AG08395 (cell line): Measurements from ENCODE around the gene KLC1.
"Not testable (repeated sequence)": the region's sequence is repeated elsewhere in the genome, so short reads cannot be mapped to it uniquely, and the experiment has no call there.

ENCODE experiments used
- DNase-seq: peaks from one replicate; pipeline ENCODE4 v3.0.0; 2012; ENCODE audit warnings: mixed read lengths, low spot score

The KLC1 gene

GRCh38 chr14:103688906-103689902, 60.2 kb downstream of the KLC1 start:
- peak; percentile 53 for DNase-seq

GRCh38 chr14:103690332-103690731, 61.3 kb downstream of the KLC1 start:
- DNase-seq: no peak

- not testable (repeated sequence) for DNase-seq
These were observed 62.6 kb downstream of the KLC1 start for GRCh38 chr14:103691655-103692054.

- no peak for DNase-seq
These were observed 63.1 kb downstream of the KLC1 start for GRCh38 chr14:103692159-103692558.

GRCh38 chr14:103692871-103693270, 63.9 kb downstream of the KLC1 start:
- DNase-seq: no peak

GRCh38 chr14:103693515-103693914, 64.5 kb downstream of the KLC1 start:
- DNase-seq: no peak

- no peak for DNase-seq
These were observed 65.6 kb downstream of the KLC1 start for GRCh38 chr14:103694572-103695026.

GRCh38 chr14:103695296-103696069, 66.5 kb downstream of the KLC1 start:
- no peak for DNase-seq

GRCh38 chr14:103696070-103696402, 67.0 kb downstream of the KLC1 start:
- no peak for DNase-seq

GRCh38 chr14:103696466-103697071, 67.6 kb downstream of the KLC1 start:
- DNase-seq: peak; percentile 68

GRCh38 chr14:103697206-103697602, 68.2 kb downstream of the KLC1 start:
- no peak for DNase-seq

GRCh38 chr14:103697603-103698379, 68.8 kb downstream of the KLC1 start:
- DNase-seq: no peak

- DNase-seq: no peak
These were observed 69.6 kb downstream of the KLC1 start for GRCh38 chr14:103698380-103699260.

- no peak for DNase-seq
These were observed 70.2 kb downstream of the KLC1 start for GRCh38 chr14:103699261-103699661.

- no peak for DNase-seq
These were observed 71.1 kb downstream of the KLC1 start for GRCh38 chr14:103699901-103700752.

- DNase-seq: no peak
These were observed 71.9 kb downstream of the KLC1 start for GRCh38 chr14:103700753-103701490.

GRCh38 chr14:103702095-103702494, 73.1 kb downstream of the KLC1 start:
- no peak for DNase-seq

GRCh38 chr14:103702497-103703432, 73.8 kb downstream of the KLC1 start:
- DNase-seq: no peak
